WTC11 (cell line): ENCODE measurements around the gene OR2V1. TPM values are rescaled to one million over a fixed set of nuclear protein-coding genes. Genes with fewer than 3 reads are reported as not detected.
"Not testable (repeated sequence)": the region's sequence is repeated elsewhere in the genome, so short reads cannot be mapped to it uniquely, and the experiment has no call there.

Source experiments
- ATAC-seq: fragments of 200-7000 bp; cut with Tn5 transposase; 2 replicates; pipeline ENCODE4 v1.10.0; 2021; ENCODE audit warnings: mild to moderate bottlenecking, moderate library complexity
- CTCF ChIA-PET: fragments of 300-600 bp; sonication (Branson Sonifier 250); formaldehyde crosslinking; loops from one replicate; lab custom pipeline; 2021; ENCODE audit warnings: antibody characterized with exemption; lab: Charles Lee
- POLR2A ChIA-PET: fragments of 350-600 bp; sonication (Branson Sonifier 250); formaldehyde crosslinking; loops from one replicate; lab custom pipeline; 2021; ENCODE audit warnings: antibody characterized with exemption; lab: Charles Lee
- DNase-seq: peaks from one replicate; pipeline ENCODE4 v3.0.0; 2021; ENCODE audit warnings: low spot score
- H3K27ac Mint-ChIP-seq: 2 replicates; pipeline ENCODE4 v1.8.0; 2021; ENCODE audit warnings: mixed read lengths
- H3K27me3 Mint-ChIP-seq: 2 replicates; pipeline ENCODE4 v1.8.0; 2021; ENCODE audit warnings: low read depth, mild to moderate bottlenecking, moderate library complexity, mixed read lengths
- H3K36me3 Mint-ChIP-seq: 2 replicates; pipeline ENCODE4 v1.8.0; 2021; ENCODE audit warnings: mixed read lengths
- H3K4me1 Mint-ChIP-seq: 2 replicates; pipeline ENCODE4 v1.8.0; 2022; ENCODE audit warnings: mixed read lengths
- H3K4me3 Mint-ChIP-seq: 2 replicates; pipeline ENCODE4 v1.8.0; 2021; ENCODE audit warnings: mild to moderate bottlenecking, moderate library complexity, mixed read lengths
- H3K9me3 Mint-ChIP-seq: 2 replicates; pipeline ENCODE4 v1.8.0; 2021; ENCODE audit warnings: mixed read lengths
- ELF4 ChIP-seq: sonication (generic); formaldehyde crosslinking; IDR thresholded peaks from 2 replicates; pipeline ENCODE4 v1.8.1; 2022; ENCODE audit warnings: low read depth, mild to moderate bottlenecking, moderate library complexity, missing genetic modification reagents
- FOXP4 ChIP-seq: sonication (generic); formaldehyde crosslinking; IDR thresholded peaks from 2 replicates; pipeline ENCODE4 v1.8.0; 2022; ENCODE audit warnings: mild to moderate bottlenecking, missing genetic modification reagents
- JAZF1 ChIP-seq: fragments of 250-450 bp; sonication (Bioruptor Pico); IDR thresholded peaks from 2 replicates; pipeline ENCODE4 v1.9.0; 2021; ENCODE audit warnings: moderate library complexity, mild to moderate bottlenecking, inconsistent platforms
- JUN ChIP-seq: sonication (generic); formaldehyde crosslinking; IDR thresholded peaks from 2 replicates; pipeline ENCODE4 v1.8.0; 2023; ENCODE audit warnings: mild to moderate bottlenecking, missing genetic modification reagents
- MXD4 ChIP-seq: fragments of 250-450 bp; sonication (Bioruptor Pico); IDR thresholded peaks from 2 replicates; pipeline ENCODE4 v1.8.0; 2021; ENCODE audit warnings: mild to moderate bottlenecking, moderate library complexity, borderline replicate concordance
- PRDM15 ChIP-seq: sonication (generic); formaldehyde crosslinking; IDR thresholded peaks from 2 replicates; pipeline ENCODE4 v1.8.0; 2022; ENCODE audit warnings: missing genetic modification reagents
- PRRX2 ChIP-seq: fragments of 250-450 bp; sonication (Bioruptor Pico); IDR thresholded peaks from 2 replicates; pipeline ENCODE4 v1.8.0; 2021; ENCODE audit warnings: mild to moderate bottlenecking
- ZNF138 ChIP-seq: sonication (generic); formaldehyde crosslinking; conservative IDR thresholded peaks from 2 replicates; pipeline ENCODE4 v1.8.1; 2022; ENCODE audit warnings: mild to moderate bottlenecking, moderate library complexity, missing genetic modification reagents
- ZNF317 ChIP-seq: sonication (generic); formaldehyde crosslinking; IDR thresholded peaks from 2 replicates; pipeline ENCODE4 v1.8.1; 2023; ENCODE audit warnings: low read depth, mild to moderate bottlenecking, moderate library complexity, missing genetic modification reagents, borderline replicate concordance
- total RNA-seq: library from RNA; stranded (reverse); gene quantifications from 3 replicates; pipeline ENCODE4 v1.2.3, GENCODE V29; 2021

The OR2V1 gene
- total RNA-seq, 1 experiment from 2014 or later, result not detected

DNA sequence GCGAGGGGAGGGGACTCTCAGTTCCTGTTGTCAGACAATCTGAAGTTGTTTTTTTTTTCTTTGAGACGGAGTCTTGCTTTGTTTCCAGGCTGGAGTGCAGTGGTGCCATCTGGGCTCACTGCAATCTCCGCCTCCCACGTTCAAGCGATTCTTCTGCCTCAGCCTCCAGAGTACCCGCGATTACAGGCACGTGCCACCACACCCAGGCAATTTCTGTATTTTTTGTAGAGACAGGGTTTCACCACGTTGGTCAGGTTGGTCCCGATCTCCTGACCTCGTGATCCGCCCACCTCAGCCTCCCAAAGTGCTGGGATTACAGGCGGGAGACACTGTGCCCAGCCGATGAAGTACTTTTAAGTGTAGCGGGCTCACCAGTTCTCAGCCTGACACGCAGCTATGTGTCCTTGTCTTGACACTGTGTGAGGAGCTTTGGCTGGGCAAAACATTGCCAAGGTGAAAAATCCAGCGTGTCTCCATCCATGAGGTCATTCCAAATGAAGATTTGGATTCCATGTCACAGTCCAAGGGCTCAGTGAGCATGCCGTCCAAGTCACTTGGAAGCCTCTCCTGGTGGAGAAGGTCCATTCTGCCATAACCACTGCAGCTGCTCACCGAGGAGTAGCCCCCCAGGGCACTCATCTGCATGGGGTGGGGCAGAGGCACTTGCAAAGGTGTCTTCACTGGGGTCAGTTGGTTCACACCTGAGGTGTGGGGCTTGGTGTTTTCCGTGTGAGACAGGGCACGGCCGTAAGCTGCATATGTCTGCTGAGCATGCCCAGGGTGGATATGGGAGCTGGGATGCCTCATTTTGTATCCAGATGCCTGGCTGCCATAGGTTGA, 32.0 kb downstream of the OR2V1 start:
- CTCF ChIA-PET, result interaction anchor here (1.0 to 1.8 kb wide), 4 partner anchors 11 to 230 kb away, joined by 4 to 13 read pairs (median 5); no protein-coding TSS in a partner anchor
- ATAC-seq (no peak), DNase-seq (no peak)
- TF ChIP-seq JAZF1 (CRISPR knock-in tag), result no peak
- no peak for TF ChIP-seq ZNF317 (CRISPR knock-in tag)
- no peak for TF ChIP-seq MXD4 (CRISPR knock-in tag)
- TF ChIP-seq PRRX2 (CRISPR knock-in tag), result no peak
- TF ChIP-seq ELF4 (CRISPR knock-in tag), result no peak
- no peak for TF ChIP-seq PRDM15 (CRISPR knock-in tag)
- TF ChIP-seq JUN (CRISPR knock-in tag), result no peak
- no peak for TF ChIP-seq ZNF138
- no peak for TF ChIP-seq FOXP4 (CRISPR knock-in tag)
- H3K9me3 Mint-ChIP-seq, result no peaks in the 10 kb centered on the region
- peaks cover 37% of the 10 kb centered on the region for H3K27me3 Mint-ChIP-seq
- POLR2A ChIA-PET, result interaction anchor here (0.6 kb wide), 1 partner anchor 239 kb away, joined by 3 read pairs; no protein-coding TSS in a partner anchor
- peak overlapping the region; percentile 66 for H3K4me3 Mint-ChIP-seq
- no peaks in the 10 kb centered on the region for H3K36me3 Mint-ChIP-seq
- H3K27ac Mint-ChIP-seq, result no peak overlapping the region
- H3K4me1 Mint-ChIP-seq, result peaks cover 11% of the 10 kb centered on the region

GRCh38 chr5:181097759-181098491, 33.0 kb downstream of the OR2V1 start:
- H3K27ac Mint-ChIP-seq, DNase-seq, CTCF ChIA-PET, H3K4me1 Mint-ChIP-seq, H3K9me3 Mint-ChIP-seq, POLR2A ChIA-PET, H3K36me3 Mint-ChIP-seq, ATAC-seq: not testable (repeated sequence)
- H3K27me3 Mint-ChIP-seq, result peaks cover 29% of the 10 kb centered on the region
- peak overlapping the region; percentile 41; the same call in 1 of the 2 replicates for H3K4me3 Mint-ChIP-seq

DNA sequence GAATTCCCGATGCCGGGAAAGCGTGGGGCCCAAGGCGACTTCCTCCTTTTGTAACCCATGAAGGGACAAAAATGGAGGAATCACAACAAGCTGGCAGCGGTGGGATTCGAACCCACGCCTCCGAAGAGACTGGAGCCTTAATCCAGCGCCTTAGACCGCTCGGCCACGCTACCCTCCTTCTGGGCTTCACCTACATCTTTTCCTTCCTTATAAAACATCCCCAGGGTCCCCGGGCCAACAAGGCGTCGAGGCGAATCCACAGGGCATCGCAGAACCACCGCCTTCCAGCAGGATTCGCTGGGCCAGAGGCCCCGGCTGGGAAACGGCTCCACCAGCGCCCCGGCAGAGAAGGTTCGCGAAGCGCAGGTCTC, 33.6 kb downstream of the OR2V1 start:
- H3K4me3 Mint-ChIP-seq, H3K9me3 Mint-ChIP-seq, DNase-seq, CTCF ChIA-PET, H3K36me3 Mint-ChIP-seq, POLR2A ChIA-PET, ATAC-seq, H3K27ac Mint-ChIP-seq: not testable (repeated sequence)
- peaks cover 12% of the 10 kb centered on the region for H3K4me1 Mint-ChIP-seq
- peaks cover 31% of the 10 kb centered on the region for H3K27me3 Mint-ChIP-seq

- H3K9me3 Mint-ChIP-seq, CTCF ChIA-PET, DNase-seq, H3K4me3 Mint-ChIP-seq, H3K36me3 Mint-ChIP-seq, POLR2A ChIA-PET, H3K27ac Mint-ChIP-seq: not testable (repeated sequence)
- peaks cover 13% of the 10 kb centered on the region for H3K4me1 Mint-ChIP-seq
- peaks cover 32% of the 10 kb centered on the region for H3K27me3 Mint-ChIP-seq
- peak; percentile 66 for ATAC-seq
These were observed 34.1 kb downstream of the OR2V1 start for GRCh38 chr5:181096721-181097382.

- Mint-ChIP-seq H3K4me1 (peaks cover 13% of the 10 kb centered on the region), H3K27me3 (peaks cover 28% of the 10 kb centered on the region)
- H3K4me3 Mint-ChIP-seq, H3K27ac Mint-ChIP-seq, CTCF ChIA-PET, DNase-seq, H3K36me3 Mint-ChIP-seq, POLR2A ChIA-PET, H3K9me3 Mint-ChIP-seq, ATAC-seq: not testable (repeated sequence)
These were observed 35.8 kb downstream of the OR2V1 start for GRCh38 chr5:181095162-181095561.
